WERI-Rb-1 (cell line): ENCODE measurements around the gene C9orf153.
"Not testable (repeated sequence)": the region's sequence is repeated elsewhere in the genome, so short reads cannot be mapped to it uniquely, and the experiment has no call there.

Source experiments
- DNase-seq: peaks from one replicate; pipeline ENCODE4 v3.0.0-alpha.2; 2020
- H3K27ac ChIP-seq: fragments of 250-450 bp; sonication (Bioruptor Pico); 2 replicates; pipeline ENCODE4 v1.5.1; 2020; ENCODE audit warnings: mild to moderate bottlenecking, moderate library complexity
- H3K27me3 ChIP-seq: fragments of 250-450 bp; sonication (Bioruptor Pico); 2 replicates; pipeline ENCODE4 v1.5.1; 2021; ENCODE audit warnings: mild to moderate bottlenecking, low read depth, moderate library complexity; ENCODE audit not compliant: insufficient read depth, severe bottlenecking
- H3K36me3 ChIP-seq: fragments of 250-450 bp; sonication (Bioruptor Pico); 2 replicates; pipeline ENCODE4 v1.5.1; 2020; ENCODE audit warnings: mild to moderate bottlenecking, moderate library complexity
- H3K4me3 ChIP-seq: 2 replicates; pipeline ENCODE4 v1.5.1; 2011; ENCODE audit warnings: low read depth, mild to moderate bottlenecking, control low read depth, low read length
- H3K9me3 ChIP-seq: fragments of 250-450 bp; sonication (Bioruptor Pico); 2 replicates; pipeline ENCODE4 v1.5.1; 2021; ENCODE audit warnings: mild to moderate bottlenecking, moderate library complexity; ENCODE audit not compliant: severe bottlenecking
- TF ChIP-seq, protein P1 (sequence below): IDR thresholded peaks from 2 replicates; pipeline ENCODE4 v1.5.1; 2011; ENCODE audit warnings: low read depth, mild to moderate bottlenecking, control low read depth, inconsistent platforms, low read length

The C9orf153 gene

DNA sequence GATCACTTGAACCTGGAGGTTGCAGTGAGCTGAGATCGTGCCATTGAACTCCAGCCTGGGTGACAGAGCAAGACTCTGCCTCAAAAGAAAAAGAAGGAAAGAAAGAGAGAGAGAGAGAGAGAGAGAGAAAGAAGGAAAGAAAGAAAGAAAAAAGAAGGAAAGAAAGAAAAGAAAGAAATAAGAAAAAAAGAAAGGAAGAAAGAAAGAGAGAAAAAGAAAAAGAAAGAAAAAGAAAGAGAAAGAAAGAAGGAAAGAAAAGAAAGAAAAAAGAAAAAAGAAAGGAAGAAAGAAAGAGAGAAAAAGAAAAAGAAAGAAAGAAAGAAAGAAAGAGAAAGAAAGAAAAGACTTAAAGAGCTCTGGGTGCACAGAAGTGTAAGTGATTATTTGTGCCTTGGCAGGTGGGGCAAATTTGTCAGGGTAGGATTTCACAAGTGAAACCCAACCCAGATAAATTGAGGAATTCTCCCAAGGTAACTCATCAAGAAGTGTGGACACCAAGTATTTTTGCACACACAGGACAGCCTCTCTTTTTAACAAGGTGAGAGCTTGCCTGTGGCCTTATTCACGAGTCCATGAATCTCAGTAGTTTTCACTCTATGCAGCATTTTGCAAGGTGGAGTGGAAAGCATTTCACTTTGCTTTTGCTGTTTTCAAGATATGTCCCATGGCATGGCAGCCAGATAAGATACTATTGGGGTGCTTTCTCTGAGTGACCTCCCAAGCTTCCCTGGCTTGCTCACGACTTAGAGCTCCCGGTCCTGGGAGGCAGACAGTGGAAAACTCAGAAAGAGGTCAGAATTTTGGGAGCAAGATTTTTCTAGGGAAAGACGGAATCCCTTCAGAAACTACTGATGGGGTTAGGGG lies 57.8 kb downstream of the C9orf153 start:
- DNase-seq, result no peak
- Histone ChIP-seq H3K27me3 (no peaks in the 10 kb centered on the region), H3K27ac (no peak overlapping the region), H3K4me3 (no peak overlapping the region), H3K9me3 (no peaks in the 10 kb centered on the region), H3K36me3 (no peaks in the 10 kb centered on the region)
- TF ChIP-seq, protein P1, sequence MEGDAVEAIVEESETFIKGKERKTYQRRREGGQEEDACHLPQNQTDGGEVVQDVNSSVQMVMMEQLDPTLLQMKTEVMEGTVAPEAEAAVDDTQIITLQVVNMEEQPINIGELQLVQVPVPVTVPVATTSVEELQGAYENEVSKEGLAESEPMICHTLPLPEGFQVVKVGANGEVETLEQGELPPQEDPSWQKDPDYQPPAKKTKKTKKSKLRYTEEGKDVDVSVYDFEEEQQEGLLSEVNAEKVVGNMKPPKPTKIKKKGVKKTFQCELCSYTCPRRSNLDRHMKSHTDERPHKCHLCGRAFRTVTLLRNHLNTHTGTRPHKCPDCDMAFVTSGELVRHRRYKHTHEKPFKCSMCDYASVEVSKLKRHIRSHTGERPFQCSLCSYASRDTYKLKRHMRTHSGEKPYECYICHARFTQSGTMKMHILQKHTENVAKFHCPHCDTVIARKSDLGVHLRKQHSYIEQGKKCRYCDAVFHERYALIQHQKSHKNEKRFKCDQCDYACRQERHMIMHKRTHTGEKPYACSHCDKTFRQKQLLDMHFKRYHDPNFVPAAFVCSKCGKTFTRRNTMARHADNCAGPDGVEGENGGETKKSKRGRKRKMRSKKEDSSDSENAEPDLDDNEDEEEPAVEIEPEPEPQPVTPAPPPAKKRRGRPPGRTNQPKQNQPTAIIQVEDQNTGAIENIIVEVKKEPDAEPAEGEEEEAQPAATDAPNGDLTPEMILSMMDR, result no peak

DNA sequence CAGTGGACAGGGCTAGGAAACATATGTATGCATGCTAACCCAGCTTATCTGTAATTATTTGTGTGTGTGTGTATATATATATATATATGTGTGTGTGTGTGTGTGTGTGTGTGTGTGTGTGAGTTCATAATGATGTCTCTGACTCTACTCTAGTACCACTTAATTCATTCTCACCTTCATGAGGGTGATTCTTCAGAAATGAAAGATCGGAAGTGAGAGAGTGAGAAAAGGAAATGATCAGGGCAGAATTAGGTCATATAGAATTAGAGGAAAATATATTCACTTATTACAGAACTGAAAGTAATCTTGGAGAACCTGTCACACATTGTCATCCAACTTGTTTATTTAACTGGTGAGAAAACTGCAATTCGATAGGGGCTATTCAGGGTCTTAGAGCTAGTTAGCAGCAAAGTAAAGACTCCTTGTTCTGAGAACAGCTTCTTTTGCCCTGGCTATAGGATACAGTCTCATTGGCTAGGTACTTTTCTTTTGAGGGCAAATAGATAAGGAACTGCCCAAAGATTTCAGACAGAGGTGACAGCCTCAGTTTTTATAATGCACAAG lies 58.8 kb downstream of the C9orf153 start:
- TF ChIP-seq, protein P1, result no peak
- Histone ChIP-seq H3K4me3 (no peak overlapping the region), H3K9me3 (no peaks in the 10 kb centered on the region), H3K27me3 (no peaks in the 10 kb centered on the region), H3K36me3 (no peaks in the 10 kb centered on the region), H3K27ac (no peak overlapping the region)
- no peak for DNase-seq

DNA sequence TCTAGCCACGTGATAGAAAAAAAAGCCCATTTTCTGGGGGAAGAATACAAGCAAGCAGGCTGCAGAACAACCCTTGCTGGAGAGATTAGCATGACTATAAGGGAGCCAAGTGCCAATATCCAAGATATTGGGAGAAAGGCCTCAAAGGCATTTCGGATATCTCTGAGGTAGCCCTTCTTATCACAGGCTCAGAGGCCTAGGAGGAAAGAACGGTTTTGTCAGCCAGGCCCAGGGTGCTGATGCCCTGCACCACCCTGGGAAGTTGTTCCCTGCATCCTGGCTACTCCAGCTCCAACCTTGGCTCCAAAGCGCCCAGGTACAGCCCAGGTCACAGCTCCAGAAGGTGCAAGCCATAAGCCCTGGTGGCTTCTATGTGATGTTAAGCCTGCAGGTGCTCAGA lies 66.4 kb downstream of the C9orf153 start:
- no peak overlapping the region for H3K4me3 ChIP-seq
- TF ChIP-seq, protein P1, result no peak
- peaks cover 9% of the 10 kb centered on the region for H3K9me3 ChIP-seq
- DNase-seq, result no peak
- no peaks in the 10 kb centered on the region for H3K36me3 ChIP-seq
- no peaks in the 10 kb centered on the region for H3K27me3 ChIP-seq
- no peak overlapping the region for H3K27ac ChIP-seq

DNA sequence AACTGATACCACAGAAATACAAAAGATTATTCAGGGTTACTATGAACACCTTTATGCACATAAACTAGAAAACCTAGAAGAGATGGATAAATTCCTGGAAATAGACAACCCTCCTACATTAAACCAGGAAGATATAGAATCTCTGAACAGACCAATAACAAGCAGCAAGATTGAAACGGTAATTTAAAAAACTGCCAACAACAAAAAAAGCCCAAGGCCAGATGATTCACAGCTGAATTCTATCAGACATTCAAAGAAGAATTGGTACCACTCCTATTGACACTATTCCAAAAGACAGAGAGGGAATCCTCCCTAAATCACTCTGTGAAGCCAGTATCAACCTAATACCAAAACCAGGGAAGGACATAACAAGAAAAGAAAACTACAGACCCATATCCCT lies 68.8 kb downstream of the C9orf153 start:
- not testable (repeated sequence) for H3K27ac ChIP-seq, H3K27me3 ChIP-seq, DNase-seq, H3K36me3 ChIP-seq, H3K4me3 ChIP-seq, H3K9me3 ChIP-seq

DNA sequence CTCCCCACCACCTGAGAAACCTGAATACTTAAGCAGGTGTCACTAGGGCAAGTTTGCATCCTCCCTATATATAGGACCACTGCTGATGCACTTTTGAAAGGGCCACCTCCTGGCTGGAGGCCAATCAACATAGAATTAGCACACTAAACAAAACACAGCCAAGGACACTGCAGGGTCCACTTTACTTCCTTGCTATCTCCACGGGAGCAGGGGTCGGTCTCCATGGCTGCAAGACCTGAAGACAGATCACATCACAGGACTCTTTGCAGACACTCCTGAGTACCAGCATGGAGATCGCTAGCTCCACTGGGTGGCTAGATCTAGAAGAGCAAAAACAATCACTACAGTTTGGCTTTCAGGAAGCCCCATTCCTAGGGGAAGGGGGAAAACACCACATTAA lies 72.3 kb downstream of the C9orf153 start:
- Histone ChIP-seq H3K27me3 (no peaks in the 10 kb centered on the region), H3K4me3 (no peak overlapping the region), H3K27ac (no peak overlapping the region), H3K9me3 (no peaks in the 10 kb centered on the region), H3K36me3 (no peaks in the 10 kb centered on the region)
- no peak for DNase-seq
- TF ChIP-seq, protein P1, result no peak

DNA sequence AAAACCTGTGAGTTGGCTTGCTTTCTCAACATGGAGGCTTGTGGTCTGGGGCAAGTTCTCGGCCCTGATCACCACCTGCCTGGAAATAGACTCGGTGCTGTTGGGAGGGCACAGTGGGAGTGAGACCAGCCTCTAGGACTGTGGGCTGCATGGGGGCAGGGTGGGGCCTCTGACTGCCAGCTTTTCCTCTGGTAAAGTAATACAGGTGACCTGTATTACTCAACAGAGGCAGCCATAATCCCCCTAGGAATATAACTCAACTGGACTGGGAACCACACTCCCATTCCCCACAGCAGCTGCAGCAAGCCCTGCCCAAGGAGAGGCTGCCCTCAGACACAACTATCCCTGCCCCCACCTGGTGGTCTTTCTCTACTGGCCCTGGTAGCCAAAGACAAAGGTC lies 72.8 kb downstream of the C9orf153 start:
- Histone ChIP-seq H3K9me3 (no peaks in the 10 kb centered on the region), H3K36me3 (no peaks in the 10 kb centered on the region), H3K4me3 (no peak overlapping the region), H3K27ac (no peak overlapping the region), H3K27me3 (no peaks in the 10 kb centered on the region)
- DNase-seq, result no peak
- TF ChIP-seq, protein P1, result no peak
